NCI-H2196 treated with DMSO at 0.1 percent for 48 hours (cell line): ENCODE data around the gene PRKN.

Experiments used
- DNase-seq: peaks from one replicate; lab custom pipeline; 2025; ENCODE audit not compliant: unreplicated experiment; lab: John Stamatoyannopoulos, UW

Gene PRKN

GRCh38 chr6:161686655-161687054 is 1040.9 kb downstream of the PRKN start:
- DNase-seq, result no peak

GRCh38 chr6:161684731-161685475 is 1042.7 kb downstream of the PRKN start:
- DNase-seq, result no peak

GRCh38 chr6:161683400-161683799 is 1044.2 kb downstream of the PRKN start:
- no peak for DNase-seq

- DNase-seq, result no peak
Measured at GRCh38 chr6:161682982-161683381, 1044.6 kb downstream of the PRKN start.

DNA sequence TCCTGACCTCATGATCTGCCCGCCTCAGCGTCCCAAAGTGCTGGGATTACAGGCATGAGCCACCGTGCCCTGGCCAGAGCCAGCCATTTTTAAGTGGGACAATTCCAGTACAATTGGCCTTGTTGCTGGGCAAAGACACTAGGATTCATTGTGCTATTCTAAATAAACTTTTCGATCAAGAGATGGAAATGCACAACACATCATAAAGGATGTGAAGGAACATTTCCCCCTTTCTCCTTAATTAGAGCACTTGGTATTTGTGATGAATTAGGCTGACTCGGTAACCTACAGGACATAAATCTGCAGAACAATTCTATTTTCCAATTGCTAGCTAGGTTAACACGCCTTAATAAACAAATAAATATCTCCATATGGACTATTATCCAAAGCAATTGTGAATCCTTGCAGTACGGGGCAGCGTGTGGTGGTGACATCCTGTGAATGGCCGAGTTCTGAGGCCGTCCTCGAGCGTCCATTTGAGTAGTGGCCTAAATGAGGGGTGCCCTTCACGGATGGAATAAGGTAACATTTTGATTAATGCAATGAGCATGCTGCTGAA is 1047.5 kb downstream of the PRKN start:
- no peak for DNase-seq

- no peak for DNase-seq
Measured at GRCh38 chr6:161677188-161677587, 1050.4 kb downstream of the PRKN start.

- DNase-seq, result no peak
Measured at GRCh38 chr6:161676586-161676985, 1051.0 kb downstream of the PRKN start.

- DNase-seq, result no peak
Measured at GRCh38 chr6:161674930-161675682, 1052.5 kb downstream of the PRKN start.

DNA sequence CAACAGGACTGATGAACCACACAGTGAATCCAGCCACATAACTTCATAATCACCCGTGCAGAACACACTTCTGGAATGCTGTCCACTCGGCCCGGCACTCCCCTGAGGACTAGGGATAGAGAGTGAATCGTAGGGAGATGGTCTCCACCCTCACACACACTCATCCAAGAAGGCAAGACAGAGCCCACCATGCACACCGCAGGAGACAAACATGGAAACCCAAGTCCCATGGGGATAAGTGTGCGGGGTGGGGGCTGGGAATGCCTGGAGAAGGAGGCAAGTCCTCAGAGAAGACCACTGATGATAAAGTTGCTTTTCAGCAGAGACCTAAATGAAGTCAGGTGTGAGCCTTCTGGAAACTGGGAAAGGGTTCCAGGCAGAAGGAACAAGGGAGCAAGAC is 1054.5 kb downstream of the PRKN start:
- DNase-seq, result no peak

DNA sequence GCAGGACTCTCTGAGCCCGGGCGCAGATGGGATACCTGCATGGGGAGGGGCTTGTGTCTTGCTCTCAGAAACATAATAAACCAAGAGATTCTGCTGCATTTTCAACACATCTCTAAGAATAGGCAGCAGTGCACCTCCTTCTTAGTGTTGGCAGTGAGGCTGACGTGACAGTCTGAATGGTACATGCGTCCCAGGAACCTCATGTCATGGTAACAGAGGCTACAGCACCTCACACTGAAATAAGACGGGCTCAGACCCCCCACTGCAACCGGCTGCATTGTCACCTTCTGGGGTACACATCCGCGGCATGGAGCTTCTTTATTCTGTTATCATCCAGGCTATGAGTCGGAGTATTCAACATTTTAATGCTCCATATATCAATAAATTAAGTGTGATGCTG is 1056.4 kb downstream of the PRKN start:
- DNase-seq, result no peak

DNA sequence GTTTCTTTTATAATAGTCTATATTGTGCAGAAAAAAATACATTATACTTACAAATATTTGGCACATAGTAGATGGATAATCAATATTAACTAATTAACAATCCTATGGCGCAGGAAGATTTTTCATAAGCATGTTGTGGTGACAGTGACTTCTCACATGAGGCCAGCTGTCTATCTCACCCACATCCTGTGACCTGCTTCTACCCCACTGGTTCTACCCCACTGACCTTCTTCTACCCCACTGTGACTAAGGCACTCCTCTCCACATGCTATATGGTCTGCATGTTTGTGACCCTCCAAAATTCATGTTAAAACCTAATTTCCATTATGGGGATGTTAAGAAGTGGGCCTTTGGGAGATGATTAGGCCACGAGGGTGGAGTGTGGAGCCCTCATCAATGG is 1058.9 kb downstream of the PRKN start:
- no peak for DNase-seq

DNA sequence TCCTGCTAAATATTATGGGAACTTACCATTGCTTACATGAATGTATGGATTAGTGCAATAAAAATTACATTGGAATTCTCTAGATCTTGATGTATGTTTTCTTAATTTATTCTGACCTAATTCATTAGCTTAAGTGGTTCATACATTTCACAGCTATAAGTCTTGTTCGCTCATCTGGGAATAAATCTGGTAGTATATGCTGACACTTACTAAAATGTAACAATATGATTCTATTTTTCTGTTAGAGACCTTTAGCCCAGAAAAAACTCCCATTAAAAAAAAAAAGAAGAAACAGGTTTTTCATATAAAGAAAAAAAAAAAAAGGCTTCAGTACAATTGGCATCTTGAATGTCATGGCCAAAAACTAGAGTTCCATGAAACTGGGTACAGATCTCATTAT is 1059.6 kb downstream of the PRKN start:
- DNase-seq, result no peak

GRCh38 chr6:161663682-161664081 is 1063.9 kb downstream of the PRKN start:
- no peak for DNase-seq

DNA sequence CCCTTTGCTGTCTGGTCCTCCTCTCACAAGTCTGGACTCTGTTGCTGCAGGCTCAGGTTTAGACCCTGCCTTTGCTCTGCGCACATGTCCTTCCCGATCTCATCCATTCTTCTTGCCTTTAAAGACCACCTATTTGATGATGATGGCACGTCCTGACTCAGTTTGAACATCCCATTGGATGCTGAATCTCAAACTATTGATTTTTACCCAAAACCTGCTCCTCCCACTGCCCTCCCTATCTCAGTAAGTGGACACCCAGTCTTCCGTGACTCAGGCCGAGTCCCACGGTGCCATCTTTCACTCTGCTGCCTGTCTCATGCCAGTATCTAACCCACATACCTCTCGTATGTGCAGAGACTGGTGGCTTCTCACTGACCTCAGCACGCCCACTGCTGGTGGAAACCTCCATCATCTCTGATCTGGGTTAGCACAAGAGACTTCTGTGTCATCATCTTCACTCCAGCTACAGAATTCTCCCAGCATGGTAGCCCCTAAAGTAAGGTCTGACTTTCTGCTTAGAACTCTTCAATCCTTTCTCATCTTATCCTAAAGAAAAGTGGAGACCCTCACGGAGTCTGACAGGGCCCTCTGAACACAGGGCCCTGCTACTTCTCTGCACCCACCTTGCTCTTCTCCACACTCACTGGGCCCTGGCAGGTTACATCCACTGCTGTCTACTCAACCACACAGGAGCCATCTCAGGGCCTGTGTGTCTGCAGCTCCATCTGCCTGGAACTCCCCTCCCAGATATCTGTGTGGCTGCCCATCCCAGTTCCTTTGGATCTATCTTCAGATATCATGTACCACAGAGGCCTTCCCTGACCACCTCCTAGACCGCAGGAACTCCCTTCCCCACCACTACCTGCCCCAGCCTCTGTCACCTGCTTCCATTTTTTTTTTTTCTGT is 1066.6 kb downstream of the PRKN start:
- DNase-seq, result no peak

DNA sequence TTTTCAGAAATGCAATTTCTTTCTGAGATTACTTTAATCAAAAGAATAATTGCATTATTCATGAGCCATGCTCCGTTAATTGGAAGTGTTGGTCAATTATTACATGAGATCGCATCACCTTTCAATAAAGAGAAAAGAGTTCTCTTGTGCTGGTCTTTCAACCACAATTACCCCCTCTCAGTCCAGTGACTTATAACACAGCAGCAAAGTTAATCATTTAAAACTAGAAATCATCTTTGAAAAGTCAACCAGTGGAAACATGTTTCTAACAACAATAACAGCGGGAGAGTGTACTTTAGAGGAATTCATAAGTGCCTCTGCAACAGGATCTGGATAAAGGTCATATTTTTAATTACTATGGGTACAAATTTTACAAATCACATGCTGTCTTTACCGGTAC is 1069.4 kb downstream of the PRKN start:
- no peak for DNase-seq

GRCh38 chr6:161654209-161654608 is 1073.4 kb downstream of the PRKN start:
- no peak for DNase-seq

DNA sequence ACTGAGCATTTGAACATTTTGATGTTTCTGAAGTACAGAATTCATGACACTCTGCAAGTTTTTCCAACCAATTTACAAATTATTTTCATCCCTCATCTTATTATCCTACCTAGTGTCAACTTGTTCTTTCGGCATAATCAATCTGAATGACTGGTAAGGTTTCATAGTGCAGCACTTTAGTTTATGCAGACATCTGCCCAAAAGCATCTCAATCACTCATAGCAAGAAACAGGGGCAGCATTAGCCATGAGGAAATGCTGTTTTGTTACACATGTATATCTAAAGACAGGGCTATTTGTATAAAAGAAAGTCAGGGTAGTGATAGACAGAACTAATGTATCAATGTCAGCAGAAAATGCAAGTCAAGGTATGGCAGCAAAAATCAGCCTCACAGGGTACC is 1075.6 kb downstream of the PRKN start:
- DNase-seq, result no peak

GRCh38 chr6:161649841-161650240 is 1077.7 kb downstream of the PRKN start:
- DNase-seq, result no peak

- no peak for DNase-seq
Measured at GRCh38 chr6:161649068-161649467, 1078.5 kb downstream of the PRKN start.

DNA sequence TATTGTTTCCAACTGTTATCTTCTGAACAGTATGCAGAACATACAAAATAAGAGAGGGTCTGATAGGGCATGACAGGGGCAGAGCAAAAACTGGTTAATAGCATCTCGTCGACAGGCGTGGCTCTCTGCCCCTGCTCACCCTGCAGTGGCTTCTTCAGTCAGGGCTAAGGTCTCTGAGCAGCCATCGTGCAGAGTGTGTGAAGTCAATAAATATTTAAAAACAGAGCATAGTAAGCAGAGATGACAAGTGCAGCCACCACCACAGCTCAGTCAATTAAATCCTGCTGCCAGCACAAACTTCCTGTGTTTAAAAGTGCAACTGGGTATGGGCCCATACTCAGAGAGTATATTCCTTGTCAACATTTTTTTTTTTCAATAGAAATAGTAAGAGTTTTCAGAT is 1080.3 kb downstream of the PRKN start:
- DNase-seq, result no peak

GRCh38 chr6:161644521-161644920 is 1083.0 kb downstream of the PRKN start:
- no peak for DNase-seq
